DLD1 (cell line): ENCODE results near the gene BACE2.

ENCODE experiments used
- in situ Hi-C: cut with HindIII; loops from 2 replicates; pipeline ENCODE4 v1.10.0; 2017; ENCODE audit warnings: low sequenced_read_pairs

The BACE2 gene

DNA sequence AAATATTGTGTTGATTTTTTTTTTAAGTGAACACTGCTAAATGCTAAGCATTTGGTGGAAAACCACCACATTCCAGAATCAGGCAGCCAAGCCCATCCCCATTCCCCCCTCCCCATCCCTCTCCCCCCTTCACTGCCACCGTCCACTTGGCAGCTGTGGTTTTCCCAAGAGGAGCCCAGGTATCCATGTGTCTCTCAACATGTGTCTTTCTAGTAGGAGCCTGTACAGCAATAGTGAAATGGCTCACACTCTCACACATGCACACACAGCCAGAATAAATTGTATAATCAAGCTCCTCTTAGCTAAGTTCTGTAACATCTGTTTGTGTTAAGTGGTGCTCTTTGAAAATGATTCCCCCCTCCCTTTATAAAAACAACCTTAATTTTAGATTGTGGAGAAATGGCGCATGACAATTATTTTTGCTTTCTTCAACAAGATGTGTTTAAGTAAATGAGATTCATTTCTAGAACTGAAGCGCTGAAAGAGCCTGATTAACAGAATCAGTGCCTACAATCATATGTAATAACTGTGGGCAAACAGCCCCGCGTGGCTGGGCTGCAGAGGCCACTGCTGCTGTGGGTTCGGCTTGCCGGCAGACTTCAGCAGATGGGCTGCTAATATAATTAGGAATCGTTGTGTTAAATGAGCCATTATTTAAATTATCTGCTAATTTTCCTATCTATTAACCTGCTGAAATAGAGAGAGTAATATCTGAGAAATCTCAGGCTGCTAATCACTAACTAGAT lies 43.3 kb downstream of the BACE2 start:
- in situ Hi-C loops: no loop called here

DNA sequence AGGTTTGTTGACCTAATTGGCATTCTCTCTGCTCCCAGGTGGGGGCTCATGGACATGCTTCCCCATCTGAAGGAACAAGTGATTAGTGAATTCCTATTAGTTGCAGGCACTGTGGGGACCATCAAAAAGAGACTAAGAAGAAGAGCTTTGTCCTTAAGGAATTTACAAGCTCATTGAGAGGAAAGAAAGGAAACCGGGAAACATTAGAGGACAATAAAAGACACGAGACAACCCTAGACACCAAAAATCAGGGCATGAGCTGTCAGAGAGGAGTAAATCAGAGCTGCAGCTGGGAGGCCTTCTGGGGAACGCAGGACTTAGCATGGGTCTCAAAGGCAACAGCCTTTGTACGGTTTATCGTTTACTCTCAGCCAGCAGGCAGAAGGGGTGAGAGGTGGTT lies 45.1 kb downstream of the BACE2 start:
- in situ Hi-C loops: no loop called here

DNA sequence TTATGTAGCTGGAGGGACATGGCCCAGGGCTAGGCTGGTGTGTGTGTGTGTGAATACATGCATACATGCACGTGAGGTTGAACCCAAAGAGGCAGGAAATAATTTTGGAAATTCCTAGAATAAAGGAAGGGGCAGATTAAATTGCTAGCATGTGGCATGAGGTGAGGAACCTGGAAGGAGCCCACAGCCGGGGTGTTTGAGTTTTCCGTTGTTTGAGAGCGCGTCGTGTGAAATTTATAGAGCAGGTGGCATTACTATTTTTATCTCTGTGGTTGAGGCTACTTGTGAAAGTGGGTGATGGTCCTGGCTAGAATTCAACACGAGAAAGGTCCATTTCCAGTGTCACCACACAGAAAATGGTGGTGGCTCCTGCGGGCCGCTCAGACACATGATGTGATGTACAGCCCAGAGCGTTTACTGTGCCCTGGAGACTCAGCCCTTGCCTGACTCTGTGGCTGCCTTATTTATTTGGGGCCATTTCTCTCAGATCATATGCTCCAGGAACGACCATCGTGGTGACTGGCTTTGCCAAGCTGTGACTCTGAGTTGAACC lies 48.0 kb downstream of the BACE2 start:
- in situ Hi-C loops: no loop called here

DNA sequence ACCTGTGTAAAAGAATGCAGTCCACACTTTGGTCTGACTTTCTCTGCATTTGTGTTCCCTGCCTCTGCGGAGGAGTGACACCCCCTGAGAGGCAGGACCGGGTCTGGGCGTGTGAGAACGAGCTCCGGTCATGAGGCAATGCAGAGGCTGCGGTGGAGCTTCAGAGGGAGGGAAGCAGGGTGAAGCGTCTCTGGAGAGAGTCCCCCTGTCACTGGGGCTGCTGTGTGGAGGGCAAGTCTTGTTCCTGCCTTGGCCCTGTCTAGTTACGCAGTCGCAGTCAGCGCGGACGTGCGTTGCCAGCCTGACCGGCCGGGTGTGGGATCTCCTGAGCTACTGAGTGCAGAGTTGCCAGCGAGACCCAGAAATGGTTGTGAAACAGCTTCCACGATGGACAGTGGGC lies 48.5 kb downstream of the BACE2 start:
- in situ Hi-C loops: no loop called here

DNA sequence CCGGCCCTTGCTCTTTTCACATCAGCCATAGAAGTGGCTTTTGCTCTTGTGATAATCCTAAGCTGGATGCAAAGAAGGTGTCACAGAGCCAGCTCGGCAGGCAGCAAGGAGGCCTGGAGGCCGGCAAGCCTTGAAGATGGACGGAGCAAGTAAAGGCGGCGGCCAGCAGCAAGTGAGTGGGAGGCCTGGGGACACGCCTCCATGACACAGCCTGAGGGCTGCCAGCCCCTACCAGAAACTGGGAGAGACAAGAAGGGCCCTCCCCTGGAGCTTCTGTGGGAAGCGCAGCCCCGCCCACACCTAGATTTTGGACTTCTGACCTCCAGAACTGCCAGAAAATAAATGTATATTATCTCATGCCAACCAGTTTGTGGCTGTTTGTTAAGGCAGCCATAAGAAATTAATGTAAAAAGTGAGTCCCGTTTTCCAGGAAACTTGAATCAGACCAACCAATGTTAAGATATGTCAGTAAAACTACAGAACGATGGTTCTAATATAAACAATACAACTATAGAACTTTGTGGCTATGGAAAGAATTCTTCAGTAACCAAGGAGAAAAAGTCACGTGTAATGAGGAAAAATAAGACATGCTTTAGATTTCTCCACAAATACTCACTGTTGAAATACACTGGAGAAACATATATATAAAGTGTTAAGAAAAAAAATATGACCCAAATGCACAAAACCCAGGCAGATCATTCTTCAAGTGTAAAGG lies 49.9 kb downstream of the BACE2 start:
- in situ Hi-C loops: no loop called here

DNA sequence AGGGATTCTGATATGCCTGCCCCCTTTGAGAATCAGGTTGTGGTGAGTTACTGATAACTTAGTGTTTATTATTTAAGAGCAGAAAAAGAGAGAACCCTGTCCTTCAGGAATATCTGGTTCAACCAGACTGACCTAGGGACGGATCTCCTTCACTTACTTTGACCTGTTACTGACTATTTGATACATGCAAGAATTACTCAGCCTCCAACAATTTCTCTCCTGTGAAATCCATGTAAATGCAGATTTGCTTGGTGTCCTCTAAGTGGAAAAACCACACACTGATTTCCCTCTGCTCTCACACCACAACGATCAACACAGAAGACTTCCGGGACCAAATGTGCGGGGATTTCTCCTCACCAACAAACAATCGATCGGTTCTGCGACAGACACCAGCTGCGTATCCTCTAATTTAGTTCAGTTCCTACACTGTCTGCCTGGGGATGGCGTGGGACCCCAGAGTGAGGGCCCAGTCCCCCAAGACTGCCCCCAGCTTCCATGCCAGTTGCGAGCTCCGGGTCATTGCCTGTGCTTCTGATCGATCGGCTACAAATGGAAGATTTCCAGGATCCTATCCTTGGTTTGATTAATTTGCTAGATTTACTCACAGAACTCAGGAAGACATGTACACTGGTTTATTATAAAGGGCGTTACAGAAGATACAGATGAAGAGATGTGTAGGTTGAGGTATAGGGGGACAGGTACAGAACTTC lies 51.7 kb downstream of the BACE2 start:
- in situ Hi-C loops: no loop called here

DNA sequence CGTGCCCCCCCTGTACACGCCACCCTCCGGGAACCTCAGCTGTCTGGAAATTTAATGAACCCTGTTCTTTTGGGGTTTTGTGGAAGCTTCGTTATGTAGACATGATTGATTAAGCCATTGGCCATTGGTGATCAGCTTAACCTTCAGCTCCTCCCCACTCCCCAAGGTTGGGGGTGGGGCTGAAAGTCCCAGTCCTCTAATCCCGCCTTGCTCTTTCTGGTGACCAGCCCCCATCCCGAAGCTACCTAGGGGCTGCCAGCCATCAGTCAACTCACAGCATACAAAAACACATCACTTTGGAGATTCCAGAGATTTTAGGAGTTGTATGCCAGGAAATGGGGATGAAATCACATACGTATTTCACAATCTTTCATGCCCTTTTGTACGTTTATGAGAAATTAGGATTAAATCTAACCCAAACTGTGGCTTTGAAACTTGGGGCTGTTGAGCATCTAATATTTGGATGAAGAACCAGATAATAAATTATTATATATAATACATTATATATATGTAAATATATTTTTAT lies 52.3 kb downstream of the BACE2 start:
- in situ Hi-C loops: no loop called here

DNA sequence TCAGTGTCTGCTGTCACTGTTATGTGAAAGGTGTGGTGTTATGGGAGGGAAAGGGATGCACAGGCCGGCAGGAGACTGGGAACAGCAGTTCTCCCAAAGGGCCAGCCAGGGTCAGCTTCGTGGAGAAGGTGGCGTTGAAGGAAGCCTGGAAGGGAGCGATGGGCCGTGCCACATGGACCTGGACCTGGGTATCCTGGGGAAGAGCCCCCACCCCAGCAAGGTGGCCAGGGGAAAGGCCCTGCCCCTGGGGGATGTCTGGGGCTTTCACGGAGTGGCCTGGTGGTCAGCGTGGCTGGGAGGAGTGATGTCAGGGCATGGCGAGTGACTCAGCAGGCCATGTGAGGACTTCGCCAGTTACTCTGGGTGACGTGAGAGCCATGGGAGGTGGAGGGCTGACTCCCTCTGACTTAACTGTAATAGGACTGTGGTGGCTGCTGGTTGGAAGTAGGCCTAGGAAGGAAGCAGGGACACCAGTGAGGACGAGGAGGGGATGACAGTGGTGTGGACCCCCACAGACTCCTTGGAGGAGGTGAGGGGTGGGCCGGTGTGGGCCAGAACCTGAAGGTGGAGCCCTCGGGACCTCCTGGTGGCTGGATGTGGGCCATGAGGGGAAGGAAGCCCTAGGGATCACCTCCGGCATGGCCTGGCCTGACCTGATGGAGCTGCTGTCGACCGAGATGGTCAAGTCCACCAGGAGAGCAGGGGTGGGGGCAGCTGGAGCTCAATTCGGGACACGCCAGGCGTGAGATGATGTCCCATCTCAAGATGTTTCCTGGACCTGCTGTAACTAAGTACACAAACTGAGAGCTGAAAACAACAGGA lies 54.5 kb downstream of the BACE2 start:
- in situ Hi-C loops: no loop called here

DNA sequence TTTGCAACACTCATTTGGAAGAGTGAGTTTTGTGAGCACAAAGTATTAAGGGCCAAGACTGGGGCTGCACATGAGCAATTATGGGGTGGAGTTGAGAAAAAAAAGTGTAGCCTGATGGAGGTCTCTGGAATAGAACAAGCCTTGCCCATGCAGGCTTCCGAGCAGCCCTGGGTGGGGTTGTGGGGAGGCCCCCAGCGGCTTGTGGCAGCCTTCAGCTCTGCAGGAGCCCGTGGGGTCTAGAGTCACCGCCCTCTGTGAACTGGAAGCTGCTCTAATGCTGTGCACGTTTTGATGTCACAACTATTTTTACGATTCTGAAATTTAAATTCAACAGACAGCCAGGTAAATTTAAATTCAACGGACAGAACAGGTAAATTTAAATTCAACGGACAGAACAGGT lies 58.9 kb downstream of the BACE2 start:
- in situ Hi-C loops: no loop called here

DNA sequence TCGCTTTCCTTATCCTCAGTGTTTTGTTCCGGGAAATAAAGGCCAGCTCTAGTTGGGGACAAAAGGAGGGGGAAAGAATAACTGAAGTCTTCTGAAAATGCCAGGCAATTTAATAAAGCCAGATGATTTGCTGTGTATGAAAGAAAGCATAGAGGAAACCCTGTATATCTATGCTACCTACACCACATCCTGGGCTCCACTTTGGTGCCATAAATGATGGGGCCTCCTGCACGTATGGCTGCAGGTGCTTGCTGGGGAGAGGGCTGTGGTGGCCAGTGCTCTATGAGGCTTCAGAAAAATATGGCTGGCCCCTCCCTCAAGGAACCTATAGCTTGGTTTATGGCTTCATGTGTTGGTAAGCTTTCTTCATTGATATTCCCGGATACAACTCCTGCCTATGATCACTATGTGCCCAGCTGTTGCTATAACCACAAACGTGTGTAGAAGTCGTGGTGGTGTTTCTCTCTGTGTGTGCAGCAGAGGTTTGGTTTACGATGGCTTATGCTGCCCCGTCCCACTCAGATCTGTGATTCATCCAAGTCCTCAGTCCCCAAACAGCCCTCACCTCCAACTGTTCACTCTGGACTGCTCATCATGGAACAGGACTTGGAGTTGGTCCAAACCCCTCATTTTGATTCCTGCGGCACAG lies 59.5 kb downstream of the BACE2 start:
- in situ Hi-C loops: no loop called here

DNA sequence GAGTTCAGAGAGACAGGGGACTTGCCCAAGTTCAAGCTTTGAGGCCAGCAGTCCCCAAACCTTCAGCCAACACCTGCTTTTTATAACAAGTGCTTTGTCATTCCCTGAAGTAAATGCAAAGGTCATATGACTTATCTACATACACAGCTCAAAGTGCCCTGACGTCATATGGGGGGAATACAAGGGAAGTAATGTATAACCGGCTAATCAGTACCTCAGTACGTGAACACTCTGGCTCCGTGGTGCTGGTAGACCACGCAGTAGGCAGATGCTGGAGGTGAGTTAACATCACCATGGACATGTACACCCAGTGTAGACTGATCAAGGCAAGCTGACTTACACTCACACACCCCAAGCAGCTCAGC lies 60.0 kb downstream of the BACE2 start:
- in situ Hi-C loops: no loop called here

DNA sequence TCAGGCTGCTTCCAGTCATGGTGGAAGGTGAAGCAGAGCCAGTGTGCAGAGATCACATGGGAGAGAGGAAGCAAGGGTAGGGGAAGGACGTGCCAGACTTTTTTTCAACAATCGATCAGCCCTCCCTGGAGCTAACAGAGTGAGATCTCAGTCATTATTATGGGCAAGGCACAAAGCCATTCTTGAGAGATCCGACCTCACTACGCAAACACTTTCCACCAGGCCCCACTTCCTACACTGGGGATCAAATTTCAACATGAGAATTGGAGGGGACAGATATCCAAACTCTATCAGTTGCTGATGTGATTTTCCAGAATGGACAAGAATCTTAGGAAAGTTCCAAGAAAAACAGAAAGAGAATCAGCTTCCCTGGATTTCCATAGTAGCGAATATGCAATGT lies 60.5 kb downstream of the BACE2 start:
- in situ Hi-C loops: no loop called here

DNA sequence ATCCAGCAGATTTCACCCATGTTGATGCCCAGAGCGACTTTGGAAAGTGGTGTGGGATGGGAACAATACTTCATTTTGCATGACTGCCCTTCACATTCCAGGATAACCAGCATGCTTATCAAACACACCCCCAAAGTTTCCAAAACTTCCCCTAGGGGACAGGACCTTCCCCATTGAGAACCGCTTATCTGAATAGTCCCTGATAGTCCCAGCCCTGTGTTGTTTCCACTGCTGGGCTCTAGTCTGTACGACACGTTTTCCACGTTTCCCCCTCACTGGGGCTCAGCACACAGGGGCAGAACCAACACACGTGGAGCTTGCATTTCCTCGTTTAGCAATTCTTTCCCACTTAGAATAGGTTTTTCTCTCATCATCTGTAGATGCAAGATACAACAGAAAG lies 61.0 kb downstream of the BACE2 start:
- in situ Hi-C loops: no loop called here

DNA sequence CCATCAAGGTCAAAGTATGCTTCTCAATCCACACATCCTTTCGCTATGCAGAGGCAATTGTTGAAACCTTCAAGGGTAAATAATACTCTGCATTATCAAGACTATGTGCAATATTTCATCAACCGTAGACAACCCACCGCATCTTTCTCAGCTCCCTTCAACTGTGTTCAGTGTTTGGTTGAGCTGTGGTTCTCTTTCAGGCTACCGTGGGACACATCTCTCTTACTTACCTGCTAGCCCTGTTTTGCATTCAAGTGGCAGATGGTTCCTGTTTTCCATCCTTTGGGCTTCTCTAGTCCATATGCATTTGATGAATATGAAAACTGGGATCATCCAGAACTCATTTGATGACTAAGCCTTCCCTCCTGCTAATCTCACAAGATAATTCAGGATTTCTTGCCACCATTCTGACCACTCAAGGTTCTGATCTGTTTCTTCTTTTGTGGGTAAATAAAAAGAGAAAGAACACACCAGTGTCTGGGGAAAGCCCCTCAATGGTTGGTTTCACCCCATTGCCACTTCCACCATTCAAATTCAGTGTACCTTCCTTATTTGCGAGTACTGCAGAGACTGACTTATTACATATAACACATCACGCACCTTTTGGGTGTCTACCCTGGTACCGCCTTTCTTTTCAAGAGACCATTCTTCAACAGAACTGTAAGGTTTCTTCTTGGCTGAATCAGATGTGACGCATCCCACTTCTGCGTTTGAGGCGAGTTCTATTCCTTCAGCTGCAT lies 61.7 kb downstream of the BACE2 start:
- in situ Hi-C loops: no loop called here

DNA sequence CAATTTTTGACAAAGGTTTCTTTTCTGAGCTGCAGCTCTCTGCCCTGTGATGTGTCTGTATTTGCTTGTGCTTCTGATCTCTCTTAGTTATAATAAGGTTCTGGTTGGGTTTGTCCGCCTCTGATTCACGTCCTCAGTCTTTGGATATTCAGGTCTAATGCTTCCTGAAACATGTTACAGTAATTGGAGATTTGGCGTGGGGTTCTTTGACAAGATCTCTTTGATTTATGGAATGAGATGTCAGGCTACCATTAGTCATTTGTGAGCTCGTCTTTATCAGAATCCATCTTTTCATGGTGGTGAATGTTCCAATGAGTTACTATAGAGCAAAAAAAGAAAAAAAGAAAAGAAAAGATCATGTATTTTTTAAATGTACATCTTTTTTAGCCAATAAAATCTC lies 62.5 kb downstream of the BACE2 start:
- in situ Hi-C loops: no loop called here

DNA sequence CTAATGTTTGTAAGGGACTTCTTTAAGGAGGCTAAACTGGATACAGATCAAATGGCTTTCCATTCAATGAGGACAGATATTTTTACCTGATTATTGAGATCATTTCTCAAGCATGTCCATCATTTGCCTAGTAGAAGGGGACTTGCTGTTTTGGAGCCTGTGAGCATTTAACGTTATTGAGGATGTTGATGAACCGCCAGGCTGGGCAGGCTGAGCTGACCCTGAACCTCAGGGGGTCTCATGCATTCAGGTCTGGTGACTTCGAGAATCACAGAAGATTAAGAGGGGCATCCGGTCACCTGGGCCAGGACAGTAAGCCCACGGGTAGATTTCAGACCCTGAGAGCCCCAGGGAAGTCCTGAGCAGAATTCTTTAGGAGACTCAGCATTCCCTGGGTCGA lies 63.1 kb downstream of the BACE2 start:
- in situ Hi-C loops: no loop called here

DNA sequence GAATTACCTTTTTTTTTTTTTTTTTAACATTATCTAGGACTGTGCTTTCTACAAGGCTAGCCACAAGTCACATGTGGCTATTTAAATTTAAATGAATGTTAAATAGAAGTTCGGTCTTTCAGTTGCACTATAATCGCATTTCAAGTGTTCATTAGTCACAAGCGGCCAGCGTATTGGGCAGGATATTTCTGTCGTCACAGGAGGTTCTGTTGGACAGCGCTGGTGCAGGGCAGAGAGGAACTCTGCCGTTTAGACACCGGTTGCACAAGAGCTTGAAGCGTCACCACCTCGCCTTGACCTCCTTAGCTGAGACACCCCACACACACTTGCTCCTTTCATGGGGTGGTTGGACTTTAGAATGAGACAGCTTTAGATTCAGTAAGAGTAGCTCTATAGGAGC lies 64.1 kb downstream of the BACE2 start:
- in situ Hi-C loops: no loop called here

DNA sequence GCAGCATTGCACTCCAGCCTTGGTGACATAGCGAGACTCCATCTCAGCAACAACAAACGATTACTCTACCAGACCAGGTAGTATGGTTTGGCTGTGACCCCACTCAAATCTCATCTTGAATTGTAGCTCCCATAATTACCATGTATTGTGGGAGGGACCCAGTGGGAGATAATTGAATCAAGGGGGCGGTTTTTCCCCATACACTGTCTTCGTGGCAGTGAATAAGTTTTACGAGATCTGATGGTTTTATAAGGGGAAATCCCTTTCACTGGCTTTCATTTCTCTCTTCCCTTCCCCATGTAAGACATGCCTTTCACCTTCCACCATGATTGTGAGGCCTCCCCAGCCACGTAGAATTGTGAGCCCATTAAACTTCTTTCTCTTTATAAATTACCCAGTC lies 66.0 kb downstream of the BACE2 start:
- in situ Hi-C loops: no loop called here

DNA sequence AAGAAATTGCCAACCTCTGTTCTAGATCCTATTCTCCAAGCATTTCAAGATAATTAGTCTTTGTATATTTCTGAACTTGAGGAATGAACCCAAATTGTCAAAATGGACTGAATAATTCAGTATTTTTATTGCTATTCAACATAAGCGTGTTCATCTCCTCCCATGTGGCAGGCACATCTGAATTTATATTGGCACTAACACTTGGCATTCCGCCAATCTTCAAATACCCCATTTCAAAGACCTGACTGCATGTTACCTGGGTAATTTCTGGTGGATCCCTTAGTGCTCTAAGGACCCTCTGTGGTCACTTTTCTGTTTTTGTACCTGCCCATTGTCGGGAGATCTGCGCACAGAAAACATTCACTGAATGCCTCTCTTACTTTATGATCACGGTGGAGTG lies 66.6 kb downstream of the BACE2 start:
- in situ Hi-C loops: no loop called here

DNA sequence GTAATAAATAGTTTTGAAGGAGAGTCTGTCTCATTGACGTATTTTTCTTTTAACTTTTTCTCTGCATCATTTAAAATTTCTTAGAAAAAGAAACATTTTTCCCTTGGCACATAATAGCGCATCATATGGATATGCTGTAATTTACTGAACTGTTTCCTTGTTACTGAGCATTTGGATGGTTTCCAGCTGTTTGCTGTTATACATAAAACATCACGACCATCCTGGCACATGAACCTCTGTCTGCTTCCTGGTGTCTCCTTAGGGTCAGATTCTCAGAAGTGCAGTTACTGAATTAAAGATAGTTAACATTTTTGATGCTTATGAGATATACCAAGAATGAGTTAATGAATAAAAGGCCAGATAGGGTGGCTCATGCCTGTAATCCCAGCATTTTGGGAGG lies 67.2 kb downstream of the BACE2 start:
- in situ Hi-C loops: no loop called here
